ENCODE results near the gene LBHD1.
"Not testable (repeated sequence)": the region's sequence is repeated elsewhere in the genome, so short reads cannot be mapped to it uniquely, and the experiment has no call there.

LBHD1 gene

DNA sequence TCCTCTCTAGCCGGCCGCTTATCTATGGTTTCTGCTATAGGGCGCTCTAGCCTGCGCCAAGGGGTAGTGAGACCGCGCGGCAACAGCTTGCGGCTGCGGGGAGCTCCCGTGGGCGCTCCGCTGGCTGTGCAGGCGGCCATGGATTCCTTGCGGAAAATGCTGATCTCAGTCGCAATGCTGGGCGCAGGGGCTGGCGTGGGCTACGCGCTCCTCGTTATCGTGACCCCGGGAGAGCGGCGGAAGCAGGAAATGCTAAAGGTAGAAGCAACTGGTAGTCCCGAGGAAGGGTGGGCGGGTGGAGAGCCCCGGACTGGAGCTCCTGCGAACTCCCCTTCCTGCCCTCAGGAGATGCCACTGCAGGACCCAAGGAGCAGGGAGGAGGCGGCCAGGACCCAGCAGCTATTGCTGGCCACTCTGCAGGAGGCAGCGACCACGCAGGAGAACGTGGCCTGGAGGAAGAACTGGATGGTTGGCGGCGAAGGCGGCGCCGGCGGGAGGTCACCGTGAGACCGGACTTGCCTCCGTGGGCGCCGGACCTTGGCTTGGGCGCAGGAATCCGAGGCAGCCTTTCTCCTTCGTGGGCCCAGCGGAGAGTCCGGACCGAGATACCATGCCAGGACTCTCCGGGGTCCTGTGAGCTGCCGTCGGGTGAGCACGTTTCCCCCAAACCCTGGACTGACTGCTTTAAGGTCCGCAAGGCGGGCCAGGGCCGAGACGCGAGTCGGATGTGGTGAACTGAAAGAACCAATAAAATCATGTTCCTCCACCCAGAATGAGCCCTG lies at the start of gene LBHD1, which contains the start of gene UQCC3:
TSS of gene LBHD1 (minus strand) at position 660 of the 782 bp plus-strand sequence. CDS start 2,236 bp downstream, outside the sequence.
TSS of gene UQCC3 (plus strand) at position 66 of the 782 bp plus-strand sequence. CDS start at position 139, 73 bp downstream.
- DNase-seq (ENCODE audit: low spot score) = peak; percentile 72

DNA sequence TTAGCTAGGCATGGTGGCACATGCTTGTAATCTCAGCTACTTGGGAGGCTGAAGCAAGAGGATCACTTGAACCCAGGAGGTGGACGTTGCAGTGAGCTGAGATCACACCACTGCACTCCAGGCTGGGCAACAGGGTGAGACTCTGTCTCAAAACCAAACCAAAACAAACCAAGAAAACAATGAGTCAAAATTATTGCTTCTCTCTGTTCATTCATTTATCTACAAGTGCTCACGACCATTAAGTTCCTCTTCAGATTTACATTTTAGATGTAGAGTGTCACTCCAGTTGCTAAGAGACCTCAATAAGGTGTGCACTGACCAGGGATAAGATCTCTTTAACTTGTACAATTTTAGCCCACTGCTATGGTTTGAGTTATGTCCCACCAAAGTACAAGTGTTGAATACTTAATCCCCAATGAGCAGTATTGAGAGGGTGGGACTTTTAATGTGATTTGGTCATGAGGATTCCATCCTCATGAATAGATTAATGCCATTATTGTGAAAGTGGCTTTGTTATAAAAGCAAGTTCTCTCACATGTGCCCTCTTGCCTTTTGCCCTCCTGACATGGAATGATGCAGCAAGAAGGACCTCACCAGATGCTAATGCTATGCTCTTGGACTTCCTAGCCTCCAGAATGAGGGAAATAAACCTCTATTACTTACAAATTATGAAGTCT lies 47.4 kb upstream of the LBHD1 start:
- no peak for DNase-seq (ENCODE audit: low spot score)

DNA sequence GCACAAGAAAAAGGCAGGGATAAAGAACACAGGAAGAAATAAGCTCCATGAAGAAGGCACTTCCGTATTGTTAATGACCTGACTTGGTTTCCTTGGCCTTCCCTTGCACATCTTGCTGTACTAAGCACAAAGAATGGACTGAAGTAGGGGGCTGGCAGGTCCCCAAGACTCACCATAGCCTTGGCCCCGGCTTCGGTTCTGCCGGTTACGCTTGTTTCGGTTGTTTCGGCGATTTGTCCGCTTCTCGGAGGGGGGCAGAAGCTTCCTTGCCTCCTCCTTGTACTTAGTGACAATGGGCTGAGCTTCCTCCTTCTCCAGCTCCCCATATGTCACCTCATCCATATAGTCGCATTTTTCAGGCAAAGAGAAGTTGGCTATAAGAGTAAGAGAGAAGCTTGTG lies 44.7 kb upstream of the LBHD1 start:
- DNase-seq (ENCODE audit: low spot score) = no peak

DNA sequence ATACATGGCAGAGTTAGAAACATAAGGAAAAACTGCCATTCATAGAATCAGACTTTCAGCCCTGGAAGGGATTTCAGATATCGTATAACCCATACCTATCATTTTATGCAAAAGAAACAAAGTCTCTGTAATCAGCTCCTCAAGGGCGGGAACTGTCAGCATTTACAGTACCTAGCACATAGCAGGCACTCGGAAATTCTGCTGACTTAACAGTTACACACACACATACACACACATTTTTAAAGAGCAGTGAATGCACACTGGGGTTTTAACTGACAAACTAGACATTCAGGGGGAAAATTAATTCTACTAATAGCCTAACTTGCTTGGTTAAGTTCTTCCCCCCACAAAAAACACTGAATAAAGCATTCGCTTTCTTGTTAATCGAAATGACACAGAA lies 44.1 kb upstream of the LBHD1 start:
- DNase-seq (ENCODE audit: low spot score) = no peak

DNA sequence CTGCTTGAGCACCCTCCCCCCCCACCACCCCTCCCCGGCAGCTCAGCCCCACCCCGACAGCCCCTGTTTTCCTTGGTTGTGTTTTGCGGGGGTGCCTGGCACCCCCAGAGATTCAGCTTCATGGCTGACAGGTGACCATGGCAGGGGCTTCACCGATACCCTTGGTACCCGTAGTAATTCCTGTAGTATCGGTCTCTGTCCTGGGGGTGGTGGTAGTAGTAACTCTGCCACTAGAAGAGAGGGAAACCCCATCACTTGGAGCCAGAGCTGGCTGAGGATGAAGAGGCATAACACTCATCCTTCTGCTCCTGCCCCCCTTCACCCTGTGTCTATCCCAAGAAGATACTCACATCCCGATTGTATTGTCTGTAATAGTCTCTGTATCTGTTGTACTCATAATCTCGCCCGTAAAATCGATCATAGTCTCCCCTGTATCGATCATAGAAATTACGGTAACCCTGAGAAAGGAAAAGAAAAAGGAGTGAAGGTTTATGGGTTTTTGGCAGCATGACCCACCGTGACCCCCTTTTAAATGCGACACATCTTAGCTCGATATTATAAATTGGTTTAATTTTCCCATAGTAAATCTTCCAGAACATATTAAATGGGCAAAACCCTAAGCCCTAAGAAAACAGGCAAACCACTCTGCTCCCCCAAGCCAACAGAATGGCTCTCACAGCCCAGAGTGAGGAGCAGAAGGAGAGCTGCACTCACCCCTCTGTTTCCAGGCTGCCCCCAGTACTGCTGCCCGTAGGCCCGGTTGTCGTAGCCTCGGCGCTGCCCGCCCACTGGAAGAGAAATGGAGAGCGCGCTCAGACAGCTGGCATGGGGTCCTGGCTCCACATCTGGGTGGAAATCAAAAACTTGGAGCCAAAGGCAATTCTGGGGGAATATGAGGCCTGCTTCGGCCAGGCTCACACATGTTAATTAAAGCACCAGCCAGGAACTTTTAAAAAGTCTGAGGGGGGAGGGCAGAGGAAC lies 43.4 kb upstream of the LBHD1 start:
- DNase-seq (ENCODE audit: low spot score) = no peak

DNA sequence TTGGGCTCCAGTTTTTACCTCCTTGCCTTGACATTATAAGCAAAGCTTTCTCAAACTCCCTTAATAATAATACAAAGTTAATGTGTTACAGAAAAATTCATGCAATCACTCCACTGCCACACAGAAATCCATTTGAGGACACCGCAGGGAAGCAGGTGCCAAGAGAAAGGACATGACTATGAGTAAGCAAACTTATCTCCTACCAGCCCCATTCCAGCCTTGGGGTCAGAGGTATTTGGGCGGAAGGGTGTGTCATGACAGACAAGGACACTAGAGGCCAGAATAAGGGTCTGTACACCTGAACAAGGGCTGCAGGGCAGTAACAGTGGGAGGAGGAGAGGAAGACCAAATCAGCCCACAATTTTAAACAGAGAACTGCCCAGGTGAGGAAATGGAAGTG lies 41.3 kb upstream of the LBHD1 start:
- peak; percentile 57 for DNase-seq (ENCODE audit: low spot score)

DNA sequence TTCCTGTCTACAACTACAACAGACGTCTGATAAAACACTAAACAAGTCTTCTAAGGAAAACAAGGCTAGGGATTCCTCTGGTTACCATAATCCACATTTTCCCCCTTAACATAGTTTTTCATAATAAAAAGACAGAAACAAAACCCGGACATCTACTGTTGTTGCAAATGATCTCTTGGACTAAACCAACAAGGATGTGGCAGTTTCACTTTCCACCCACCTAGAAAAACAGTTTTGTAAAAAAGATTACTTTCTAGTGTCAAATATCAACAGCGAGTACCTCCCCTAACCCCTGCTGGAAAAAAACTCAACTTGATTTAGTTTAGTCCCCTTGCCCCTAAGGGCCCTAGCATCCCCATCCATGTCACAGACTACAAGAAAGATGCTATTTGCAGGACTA lies 40.8 kb upstream of the LBHD1 start:
- no peak for DNase-seq (ENCODE audit: low spot score)

DNA sequence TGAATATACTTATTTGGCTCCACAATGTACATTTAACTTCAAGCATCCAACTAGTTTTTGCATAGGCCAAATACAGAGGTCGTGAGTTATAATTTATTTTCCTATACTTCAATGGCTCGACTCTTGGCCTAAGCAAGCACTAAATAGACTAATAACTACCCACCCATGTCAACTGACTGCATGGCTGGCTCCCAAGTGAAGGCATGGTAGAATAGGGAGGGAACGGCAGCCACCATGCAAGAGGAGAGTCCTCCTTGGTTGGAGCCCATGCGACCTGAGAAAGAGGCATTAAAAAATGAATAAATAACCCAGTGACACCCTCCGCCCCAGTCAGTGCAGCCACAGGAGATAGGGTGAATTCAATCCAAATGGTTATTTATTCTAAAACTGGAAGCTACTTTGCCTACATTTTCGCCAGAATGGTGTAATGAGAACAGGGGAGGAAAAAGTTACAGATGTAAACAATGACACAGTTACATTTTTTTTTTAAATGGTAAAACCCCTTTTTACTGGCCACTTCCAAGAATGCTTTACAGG lies 40.3 kb upstream of the LBHD1 start:
- no peak for DNase-seq (ENCODE audit: low spot score)

DNA sequence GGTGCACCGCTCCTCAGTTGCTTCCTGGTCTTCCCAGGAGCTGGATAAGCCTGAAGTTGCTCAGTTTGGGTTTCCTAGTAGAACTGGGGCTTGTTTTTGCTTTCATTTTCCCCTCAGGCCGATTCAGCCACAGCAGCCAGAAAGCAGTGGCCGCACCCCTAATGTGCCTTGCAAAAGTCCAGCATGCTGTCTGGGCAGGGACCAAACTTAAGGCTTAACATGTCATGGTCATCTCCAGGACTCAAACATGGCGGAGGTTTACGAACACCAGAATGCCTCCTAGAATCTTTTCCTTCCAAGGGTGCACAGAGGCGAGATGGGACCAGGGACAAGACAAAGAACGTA lies 37.9 kb upstream of the LBHD1 start:
- DNase-seq (ENCODE audit: low spot score) = no peak

DNA sequence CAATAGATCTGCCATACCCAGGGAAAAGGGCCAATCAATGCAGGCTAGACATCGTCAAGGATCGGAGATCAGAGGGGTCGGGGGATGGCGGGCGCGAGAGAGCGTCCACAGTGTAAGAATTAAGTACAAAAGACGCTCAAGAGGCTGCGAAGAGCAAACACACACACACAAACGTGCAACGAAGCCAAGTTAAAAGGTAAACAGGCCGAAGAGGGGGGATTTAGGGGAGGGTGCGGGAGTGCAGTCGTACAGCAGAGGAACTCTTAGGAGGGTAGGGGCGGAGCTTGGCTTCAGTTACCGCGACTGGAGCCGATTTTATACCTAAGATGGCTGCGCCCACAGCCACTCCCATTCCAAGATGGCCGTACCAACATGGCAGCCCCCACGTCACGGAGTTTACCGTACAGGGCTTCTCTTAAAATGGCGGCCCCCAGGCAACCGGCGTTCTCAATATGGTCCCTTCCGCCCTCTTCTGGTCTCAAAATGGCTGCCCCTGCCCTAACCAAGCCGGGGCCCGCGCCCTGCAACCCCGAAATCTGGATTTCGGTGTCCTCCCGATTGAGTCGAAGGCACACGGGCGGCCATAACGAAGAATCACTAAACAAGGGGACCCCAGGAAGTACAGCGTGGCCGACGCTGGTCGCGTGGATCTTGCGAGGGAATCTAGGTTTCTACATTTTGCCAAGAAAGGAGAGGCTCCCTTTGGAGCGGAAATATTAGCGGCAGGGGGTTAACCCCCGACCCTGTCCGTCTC lies 37.4 kb upstream of the LBHD1 start:
- peak; percentile 96 for DNase-seq (ENCODE audit: low spot score)

DNA sequence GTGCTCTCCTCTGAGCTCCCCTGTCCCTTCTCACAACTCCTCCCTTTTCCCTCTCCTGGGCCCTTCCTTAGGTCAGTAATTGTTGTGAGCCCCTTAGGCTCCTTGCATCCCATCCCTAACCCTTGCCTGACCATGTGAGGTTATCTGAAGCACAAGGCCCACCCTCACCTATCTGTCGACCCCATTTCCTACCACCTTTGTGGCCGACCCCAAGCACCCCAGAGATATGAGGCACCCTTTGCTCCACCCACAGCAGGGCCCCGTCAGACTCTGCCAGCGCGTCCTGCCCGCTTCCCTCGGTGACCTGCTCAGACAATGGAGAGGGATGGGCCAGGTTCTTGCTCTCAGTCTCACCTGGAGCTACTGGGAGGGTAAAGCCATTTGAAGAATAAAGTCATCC lies 36.7 kb upstream of the LBHD1 start:
- DNase-seq (ENCODE audit: low spot score) = peak; percentile 13

DNA sequence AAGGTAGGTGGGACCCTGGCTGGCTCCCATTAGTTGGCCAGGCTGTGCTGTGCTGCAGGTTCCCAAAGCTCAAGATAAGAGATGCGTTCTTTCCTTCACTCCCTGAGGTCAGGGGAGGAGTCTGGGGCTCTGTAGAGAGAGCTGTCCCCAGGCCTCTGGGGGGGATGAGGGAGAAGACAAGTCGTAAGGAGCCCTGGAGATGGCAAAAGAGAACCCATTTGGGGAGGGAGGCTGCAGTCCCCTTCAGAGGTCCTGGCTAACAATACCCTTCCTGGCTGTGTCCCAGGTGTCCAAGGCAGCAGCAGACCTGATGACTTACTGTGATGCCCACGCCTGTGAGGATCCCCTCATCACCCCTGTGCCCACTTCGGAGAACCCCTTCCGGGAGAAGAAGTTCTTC lies 36.3 kb upstream of the LBHD1 start:
- DNase-seq (ENCODE audit: low spot score) = no peak

DNA sequence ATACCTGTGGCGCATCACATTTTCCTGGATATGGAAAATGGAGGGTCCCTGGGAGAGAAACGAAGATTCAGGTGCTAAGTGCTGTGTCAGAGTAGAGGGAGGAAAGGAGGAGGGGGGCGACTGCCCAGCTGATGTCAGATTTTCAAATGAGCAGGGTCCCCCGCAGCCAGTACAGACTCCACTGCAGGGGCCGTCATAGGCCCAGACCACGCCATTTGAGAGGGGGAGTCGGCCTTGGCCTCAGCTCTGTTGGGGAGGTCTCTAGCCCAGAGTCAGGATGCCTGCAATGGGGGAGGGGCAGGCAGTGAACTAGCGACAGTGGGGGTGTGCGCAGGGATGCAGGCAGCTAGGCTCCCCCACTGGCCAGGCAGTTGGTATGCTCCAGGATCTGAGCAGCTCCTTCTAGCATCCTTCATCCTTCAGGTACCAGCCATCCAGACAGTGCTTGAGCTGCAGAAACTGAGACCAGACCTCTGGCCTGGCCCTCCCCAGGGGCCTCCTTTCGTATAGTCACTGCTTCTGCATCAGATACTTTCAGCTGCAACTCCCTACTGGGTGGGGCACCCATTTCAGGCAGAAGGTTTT lies 35.3 kb upstream of the LBHD1 start, which contains the start of the genes BSCL2 and GNG3:
TSS of gene BSCL2 (minus strand) at position 148 of the 585 bp plus-strand sequence. CDS start 229 bp downstream, outside the sequence.
TSS of gene GNG3 (plus strand) at position 400 of the 585 bp plus-strand sequence. CDS start 620 bp downstream, outside the sequence.
- DNase-seq (ENCODE audit: low spot score) = no peak

DNA sequence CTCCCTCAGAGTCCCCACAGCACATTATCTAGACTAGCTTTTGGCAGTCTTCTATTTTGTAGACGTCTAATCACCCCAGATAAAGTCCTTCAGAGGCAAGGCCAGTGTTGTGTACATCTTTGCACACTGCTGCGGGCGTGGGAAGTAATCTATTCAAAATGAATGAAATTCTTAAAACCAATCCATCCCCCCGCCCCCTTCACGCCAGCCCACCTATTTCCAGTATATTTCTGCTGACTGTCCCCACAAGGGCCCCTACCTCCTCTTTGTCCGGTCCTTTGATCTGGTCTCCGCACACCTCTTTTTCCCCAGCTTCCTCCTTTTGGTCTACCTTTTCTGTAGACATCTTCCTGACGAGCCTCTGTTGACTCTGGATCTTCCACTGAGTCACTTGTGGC lies 34.8 kb upstream of the LBHD1 start:
- DNase-seq (ENCODE audit: low spot score) = no peak

DNA sequence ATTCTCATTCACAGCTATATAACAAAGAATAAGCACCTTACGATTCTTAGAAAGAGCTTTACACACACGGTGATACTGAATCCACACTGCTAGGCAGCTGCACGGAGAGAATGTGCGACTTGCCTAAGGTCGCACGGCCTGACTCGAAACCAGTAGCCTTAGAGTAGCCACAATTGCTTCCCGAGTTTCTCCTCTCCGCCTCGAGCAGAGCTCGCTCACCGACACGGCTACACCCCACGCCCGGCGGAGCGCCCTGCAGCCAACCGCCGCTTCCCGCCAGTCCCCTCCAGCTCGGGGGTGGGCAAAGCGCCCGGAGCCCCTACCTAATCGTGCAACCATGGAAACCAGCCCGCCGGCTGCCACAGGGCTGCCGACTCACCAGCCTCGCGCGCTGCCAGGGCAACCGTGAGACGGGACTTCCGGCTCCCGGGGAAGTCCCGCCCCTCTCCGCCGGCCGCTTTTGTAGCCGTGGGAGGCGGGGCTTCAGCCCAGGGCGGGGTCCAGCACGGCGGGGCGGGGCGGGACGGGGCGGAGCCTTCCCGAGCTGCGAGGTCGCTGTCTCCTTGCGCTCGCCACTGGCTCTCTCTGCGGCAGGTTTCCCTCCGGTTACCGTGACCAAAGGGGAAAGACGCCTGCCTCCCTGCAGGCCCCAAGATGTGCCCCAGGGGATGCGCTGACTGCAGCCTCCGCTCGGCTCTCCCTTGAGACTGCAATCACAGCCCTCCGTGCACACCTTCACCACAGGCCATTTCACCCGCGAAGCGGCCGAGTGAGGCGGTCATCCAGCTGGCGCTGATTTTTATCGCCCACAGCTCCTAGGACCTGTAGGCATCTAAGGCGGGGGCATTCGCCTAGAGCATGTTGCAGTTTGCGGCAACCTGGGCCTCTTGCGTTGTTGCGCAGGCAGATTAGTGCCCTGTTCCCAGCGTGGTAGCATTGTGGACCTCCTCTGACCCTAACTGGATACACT lies 34.1 kb upstream of the LBHD1 start:
- DNase-seq (ENCODE audit: low spot score) = peak; percentile 94

DNA sequence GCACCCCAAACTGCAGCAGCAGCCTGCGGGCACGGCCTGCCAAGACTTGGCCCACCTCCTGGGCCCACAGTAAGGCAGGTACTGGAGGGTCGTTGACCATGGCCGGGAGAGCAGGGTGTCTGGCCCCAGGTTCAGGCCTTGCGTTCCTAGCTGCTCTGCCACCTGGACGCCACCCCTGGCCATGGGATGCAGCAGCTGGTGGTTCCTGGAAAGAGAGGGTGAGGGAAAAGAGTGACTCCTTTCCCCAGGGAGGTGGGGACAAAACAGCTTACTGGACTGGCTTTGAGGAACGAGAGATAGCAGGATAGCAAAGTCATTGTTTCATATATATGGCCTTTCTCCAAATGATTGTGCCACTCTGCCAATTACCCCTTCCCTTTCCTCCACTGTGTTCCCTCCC lies 33.3 kb upstream of the LBHD1 start:
- no peak for DNase-seq (ENCODE audit: low spot score)

DNA sequence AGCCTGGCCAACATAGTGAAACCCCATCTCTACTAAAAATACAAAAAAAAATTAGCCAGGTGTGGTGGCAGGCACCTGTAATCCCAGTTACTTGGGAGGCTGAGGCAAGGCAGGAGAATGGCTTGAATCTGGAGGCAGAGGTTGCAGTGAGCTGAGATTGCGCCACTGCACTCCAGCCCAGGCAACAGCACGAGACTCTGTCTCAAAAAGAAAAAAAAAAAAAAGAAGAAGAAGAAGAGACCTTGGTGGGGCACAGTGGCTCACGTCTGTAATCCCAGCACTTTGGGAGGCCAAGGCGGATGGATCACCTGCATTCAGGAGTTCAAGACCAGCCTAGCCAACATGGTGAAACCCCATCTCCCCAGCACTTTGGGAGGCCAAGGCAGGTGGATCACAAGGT lies 31.9 kb upstream of the LBHD1 start:
- not testable (repeated sequence) for DNase-seq (ENCODE audit: low spot score)

DNA sequence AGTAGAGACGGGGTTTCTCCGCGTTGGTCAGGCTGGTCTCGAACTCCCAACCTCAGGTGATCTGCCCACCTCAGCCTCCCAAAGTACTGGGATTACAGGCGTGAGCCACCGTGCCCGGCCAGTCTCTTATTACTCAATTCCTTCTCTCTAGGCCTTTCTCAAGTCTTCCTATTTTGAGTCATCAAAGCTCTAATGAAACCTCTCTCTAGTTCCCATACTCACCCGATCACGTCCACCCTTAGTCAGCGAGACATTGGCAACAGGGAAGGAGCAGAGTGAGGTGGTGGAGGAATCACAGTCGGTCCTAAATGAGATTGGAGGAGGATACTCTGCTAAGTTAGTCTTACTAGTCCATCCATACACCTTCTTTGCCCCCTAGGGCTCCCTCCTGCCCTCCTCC lies 30.2 kb upstream of the LBHD1 start:
- no peak for DNase-seq (ENCODE audit: low spot score)

DNA sequence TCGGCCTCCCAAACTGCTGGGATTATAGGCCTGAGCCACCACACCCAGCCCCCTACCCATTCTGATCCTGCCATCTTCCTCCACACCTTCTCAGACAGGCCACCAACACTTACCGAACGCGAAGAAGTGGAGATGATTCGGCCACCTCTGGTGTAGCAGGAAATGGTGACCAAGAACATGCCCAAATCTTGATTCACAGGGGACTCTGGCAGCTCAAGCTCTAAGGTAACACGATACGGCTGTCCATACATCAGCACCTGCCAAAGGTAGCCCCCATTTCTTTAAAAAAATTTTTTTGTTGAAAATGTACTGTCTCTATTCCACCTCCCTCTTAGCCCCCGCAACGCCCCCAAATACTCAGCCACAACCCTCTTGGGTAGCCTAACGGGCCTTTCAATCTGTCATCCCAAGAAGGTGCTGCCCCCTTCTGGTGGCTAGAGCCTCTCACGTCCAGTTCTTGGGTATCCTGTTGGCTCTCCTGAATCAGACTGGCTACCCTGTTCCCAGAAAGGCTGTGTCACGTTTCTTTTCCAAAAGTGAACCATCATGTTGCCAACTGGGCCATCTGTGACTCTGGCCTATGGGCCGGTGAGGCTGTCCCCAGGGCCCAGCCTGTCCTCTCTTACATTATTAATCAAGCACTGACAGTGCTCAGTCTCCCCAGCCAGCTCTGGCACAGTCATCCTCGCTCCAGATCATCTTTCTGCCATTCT lies 22.5 kb upstream of the LBHD1 start:
- DNase-seq (ENCODE audit: low spot score) = peak; percentile 55
